Colonic mucosa (tissue), 4 donors: ENCODE measurements around the gene CHMP3. TPM values are rescaled to one million over a fixed set of nuclear protein-coding genes. Genes with fewer than 3 reads are reported as not detected.

ENCODE experiments used
- DNase-seq: peaks from one replicate; pipeline ENCODE4 v3.0.0-alpha.2; 2020
- H3K27ac ChIP-seq: fragments of 200-600 bp; one replicate; pipeline ENCODE4 v1.8.0; 2021
- H3K27me3 ChIP-seq: fragments of 200-600 bp; one replicate; pipeline ENCODE4 v1.8.0; 2021
- H3K36me3 ChIP-seq: fragments of 200-600 bp; one replicate; pipeline ENCODE4 v1.8.0; 2021
- H3K4me1 ChIP-seq: fragments of 200-600 bp; one replicate; pipeline ENCODE4 v1.8.0; 2021; ENCODE audit warnings: mild to moderate bottlenecking
- H3K4me3 ChIP-seq: fragments of 200-600 bp; one replicate; pipeline ENCODE4 v1.8.0; 2021
- H3K9ac ChIP-seq, 2 donors: one replicate each; pipeline ENCODE4 v1.7.0; 2013; ENCODE audit warnings: control low read depth in 2 of 2, low read depth in 2 of 2, low read length in 2 of 2
- H3K9me3 ChIP-seq: fragments of 200-600 bp; one replicate; pipeline ENCODE4 v1.8.0; 2021
- intact Hi-C: fragments of 100-400 bp; cut with DNase I; formaldehyde crosslinking; loops from one replicate; pipeline ENCODE4 v1.14.1; 2022
- total RNA-seq, 2 donors: library from RNA; stranded (reverse); fragmentation: NEBNext Ultra II Directional in 1 of 2; extraction: Animal tissue kit (Norgen Biotek cat#: 25700) in 1 of 2; gene quantifications; one replicate each; pipeline ENCODE4 v1.2.1, GENCODE V29; 2021
- TF ChIP-seq, protein P1 (sequence below): fragments of 200-600 bp; IDR thresholded peaks from one replicate; pipeline ENCODE4 v1.8.0; 2022; ENCODE audit warnings: antibody characterized with exemption, mild to moderate bottlenecking
- donor health status: healthy.
- donor health status: DM: no; HTN: no; CAD: no.
- donor health status: DM: no; HTN: no; CAD: no.

CHMP3 gene
- 100 to 1,000 TPM; 115 to 186 TPM for total RNA-seq

- intact Hi-C loops = no loop called here
- Histone ChIP-seq H3K9me3 (no peaks in the 10 kb centered on the region), H3K27me3 (no peaks in the 10 kb centered on the region), H3K4me1 (peaks cover 5% of the 10 kb centered on the region), H3K27ac (peak within 1 kb of the TSS; percentile 99), H3K9ac (peak within 1 kb of the TSS; percentile 89 to 98), H3K4me3 (peak within 1 kb of the TSS; percentile 75), H3K36me3 (no peaks in the 10 kb centered on the region)
- peak; percentile 97 for DNase-seq
- TF ChIP-seq, protein P1, sequence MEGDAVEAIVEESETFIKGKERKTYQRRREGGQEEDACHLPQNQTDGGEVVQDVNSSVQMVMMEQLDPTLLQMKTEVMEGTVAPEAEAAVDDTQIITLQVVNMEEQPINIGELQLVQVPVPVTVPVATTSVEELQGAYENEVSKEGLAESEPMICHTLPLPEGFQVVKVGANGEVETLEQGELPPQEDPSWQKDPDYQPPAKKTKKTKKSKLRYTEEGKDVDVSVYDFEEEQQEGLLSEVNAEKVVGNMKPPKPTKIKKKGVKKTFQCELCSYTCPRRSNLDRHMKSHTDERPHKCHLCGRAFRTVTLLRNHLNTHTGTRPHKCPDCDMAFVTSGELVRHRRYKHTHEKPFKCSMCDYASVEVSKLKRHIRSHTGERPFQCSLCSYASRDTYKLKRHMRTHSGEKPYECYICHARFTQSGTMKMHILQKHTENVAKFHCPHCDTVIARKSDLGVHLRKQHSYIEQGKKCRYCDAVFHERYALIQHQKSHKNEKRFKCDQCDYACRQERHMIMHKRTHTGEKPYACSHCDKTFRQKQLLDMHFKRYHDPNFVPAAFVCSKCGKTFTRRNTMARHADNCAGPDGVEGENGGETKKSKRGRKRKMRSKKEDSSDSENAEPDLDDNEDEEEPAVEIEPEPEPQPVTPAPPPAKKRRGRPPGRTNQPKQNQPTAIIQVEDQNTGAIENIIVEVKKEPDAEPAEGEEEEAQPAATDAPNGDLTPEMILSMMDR = no peak
Observed at GRCh38 chr2:86562922-86563649, at the start of gene CHMP3. TSS of gene CHMP3 (minus strand) at chr2:86563443. CDS start at chr2:86563348, 95 bp downstream.

- Histone ChIP-seq H3K4me1 (no peaks in the 10 kb centered on the region), H3K27ac (no peak overlapping the region), H3K36me3 (no peaks in the 10 kb centered on the region), H3K4me3 (no peak overlapping the region), H3K9ac (no peak overlapping the region), H3K9me3 (no peaks in the 10 kb centered on the region), H3K27me3 (no peaks in the 10 kb centered on the region)
- intact Hi-C loops = loop anchor here (10.0 kb wide), 2 partner anchors 64 to 144 kb away; no protein-coding TSS in a partner anchor
- no peak for DNase-seq
- TF ChIP-seq, protein P1 = no peak
Observed at GRCh38 chr2:86610871-86611270, 47.6 kb upstream of the CHMP3 start.

DNA sequence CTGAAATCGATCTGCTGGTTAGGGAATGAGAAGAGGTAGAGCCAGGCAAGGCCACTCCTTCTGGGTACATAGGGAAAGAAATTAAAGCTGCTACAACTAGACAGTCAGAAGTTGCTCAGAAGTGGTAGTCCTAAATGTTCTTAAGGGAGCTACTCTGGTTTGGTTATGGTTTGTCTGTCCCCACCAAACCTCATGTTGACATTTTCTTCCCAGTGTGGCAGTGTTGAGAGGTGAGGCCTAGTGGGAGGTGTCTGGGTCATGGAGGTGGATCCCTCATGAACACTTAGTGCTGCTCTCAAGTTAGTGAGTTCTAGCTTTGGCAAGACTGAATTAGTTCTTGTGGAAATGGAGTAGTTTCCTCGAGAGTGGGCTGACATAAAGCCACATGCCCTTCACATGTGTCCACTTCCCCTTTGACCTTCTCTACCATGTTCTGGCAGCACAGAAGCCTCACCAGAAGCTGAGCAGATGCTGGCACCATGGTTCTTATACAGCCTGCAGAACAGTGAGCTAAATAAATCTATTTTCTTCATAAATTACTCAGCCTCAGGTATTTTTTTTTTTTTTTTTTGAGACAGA, 45.7 kb upstream of the CHMP3 start:
- Histone ChIP-seq H3K4me1 (no peaks in the 10 kb centered on the region), H3K4me3 (no peak overlapping the region), H3K9me3 (no peaks in the 10 kb centered on the region), H3K9ac (no peak overlapping the region), H3K27me3 (no peaks in the 10 kb centered on the region), H3K27ac (no peak overlapping the region), H3K36me3 (peaks cover under 1% of the 10 kb centered on the region)
- DNase-seq = no peak
- intact Hi-C loops = no loop called here
- TF ChIP-seq, protein P1 = no peak

DNA sequence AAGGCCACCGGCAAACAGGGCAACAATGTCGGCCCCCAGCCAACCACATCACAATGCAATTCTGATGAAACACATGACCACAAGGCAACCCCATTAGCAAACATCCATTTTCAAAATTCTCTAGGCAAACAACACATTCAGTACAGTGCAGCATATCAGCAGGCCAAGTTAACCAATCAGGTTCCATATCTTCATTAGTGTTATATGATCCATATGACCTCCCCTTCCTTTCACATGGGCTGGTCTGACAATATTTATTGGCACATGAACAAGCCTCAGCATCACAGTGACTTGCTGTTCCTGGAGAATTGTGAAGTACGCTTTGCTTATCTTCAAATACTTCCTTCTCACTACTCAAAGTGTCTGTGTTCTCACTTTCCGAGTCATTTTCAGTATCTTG, 40.7 kb upstream of the CHMP3 start:
- H3K9me3 ChIP-seq = no peaks in the 10 kb centered on the region
- H3K9ac ChIP-seq = no peak overlapping the region
- no peak for DNase-seq
- TF ChIP-seq, protein P1 = no peak
- no peaks in the 10 kb centered on the region for H3K27me3 ChIP-seq
- no peaks in the 10 kb centered on the region for H3K4me1 ChIP-seq
- H3K36me3 ChIP-seq = peaks cover 4% of the 10 kb centered on the region
- H3K4me3 ChIP-seq = no peak overlapping the region
- intact Hi-C loops = no loop called here
- no peak overlapping the region for H3K27ac ChIP-seq

GRCh38 chr2:86598966-86599365, 35.7 kb upstream of the CHMP3 start:
- Histone ChIP-seq H3K27me3 (no peaks in the 10 kb centered on the region), H3K4me1 (no peaks in the 10 kb centered on the region), H3K9ac (no peak overlapping the region), H3K27ac (no peak overlapping the region), H3K36me3 (peaks cover 3% of the 10 kb centered on the region), H3K9me3 (no peaks in the 10 kb centered on the region), H3K4me3 (no peak overlapping the region)
- DNase-seq = no peak
- TF ChIP-seq, protein P1 = no peak
- intact Hi-C loops = no loop called here
